ENCODE results near the gene ASF1A. TPM values are rescaled to one million over a fixed set of nuclear protein-coding genes. Genes with fewer than 3 reads are reported as not detected.
A peak's percentile ranks its signal among the peaks of the same experiment; 100 is the strongest.
"Not testable (repeated sequence)": the region's sequence is repeated elsewhere in the genome, so short reads cannot be mapped to it uniquely, and the experiment has no call there.

ASF1A gene
- 36.0 and 42.9 TPM in 2 replicates for total RNA-seq

- H3K27me3 Mint-ChIP-seq (ENCODE audit: insufficient read depth), result no peaks in the 10 kb centered on the region
- H3K9me3 Mint-ChIP-seq, result no peaks in the 10 kb centered on the region
- DNase-seq (ENCODE audit: low spot score), result peak; percentile 95
- peaks cover 17% of the 10 kb centered on the region for H3K36me3 Mint-ChIP-seq (ENCODE audit: low read depth)
- H3K4me1 Mint-ChIP-seq (ENCODE audit: low read depth), result peaks cover 49% of the 10 kb centered on the region
- peak within 1 kb of the TSS; percentile 94 for H3K4me3 Mint-ChIP-seq
- H3K27ac Mint-ChIP-seq, result peak within 1 kb of the TSS; percentile 96
- intact Hi-C loops (cut with micrococcal nuclease), result loop anchor here (1.0 to 10.0 kb wide), 10 partner anchors 40 to 1217 kb away; partner anchors contain the start of genes CEP85L and NUS1
Measured at GRCh38 chr6:118893807-118894424, at the start of gene ASF1A. TSS of gene ASF1A (plus strand) at chr6:118894152. CDS start at chr6:118894414, 262 bp downstream.

DNA sequence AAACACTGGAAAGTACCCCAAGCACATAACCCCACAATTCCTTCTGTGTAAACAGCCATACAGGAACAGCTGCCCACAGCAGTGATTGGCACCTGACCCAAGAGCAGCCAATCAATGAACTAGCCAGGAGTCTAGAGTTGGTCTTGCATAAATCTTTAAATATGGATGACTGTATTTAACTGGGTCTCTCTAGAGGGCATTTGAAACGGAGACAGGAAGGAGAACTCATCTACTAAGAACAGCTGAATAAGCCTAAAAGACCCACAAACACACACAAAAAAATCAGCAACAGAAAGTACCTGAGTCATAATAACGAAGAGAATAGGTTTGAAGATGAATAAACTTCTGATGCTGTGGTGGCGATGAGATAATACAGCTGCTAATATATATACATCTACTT is 49.0 kb upstream of the ASF1A start:
- peaks cover 27% of the 10 kb centered on the region for H3K4me1 Mint-ChIP-seq (ENCODE audit: low read depth)

GRCh38 chr6:118853408-118853807 is 40.5 kb upstream of the ASF1A start:
- peaks cover 17% of the 10 kb centered on the region for H3K36me3 Mint-ChIP-seq (ENCODE audit: low read depth)
- H3K4me3 Mint-ChIP-seq, result no peak overlapping the region
- H3K9me3 Mint-ChIP-seq, result no peaks in the 10 kb centered on the region
- no peaks in the 10 kb centered on the region for H3K27me3 Mint-ChIP-seq (ENCODE audit: insufficient read depth)
- no peak for DNase-seq (ENCODE audit: low spot score)
- no peaks in the 10 kb centered on the region for H3K4me1 Mint-ChIP-seq (ENCODE audit: low read depth)
- no peak overlapping the region for H3K27ac Mint-ChIP-seq
- intact Hi-C loops (cut with micrococcal nuclease), result no loop called here

More for the DNA sequence above, 49.0 kb upstream of the ASF1A start:
- H3K27me3 Mint-ChIP-seq (ENCODE audit: insufficient read depth), result no peaks in the 10 kb centered on the region
- peaks cover 13% of the 10 kb centered on the region for H3K36me3 Mint-ChIP-seq (ENCODE audit: low read depth)
- no peak for DNase-seq (ENCODE audit: low spot score)
- intact Hi-C loops (cut with micrococcal nuclease), result loop anchor here (1.0 to 10.0 kb wide), 6 partner anchors 26 to 620 kb away; no protein-coding TSS in a partner anchor
- H3K9me3 Mint-ChIP-seq, result peaks cover 6% of the 10 kb centered on the region
- H3K4me3 Mint-ChIP-seq, result peak overlapping the region; percentile 50
- H3K27ac Mint-ChIP-seq, result peak overlapping the region; percentile 59

- Mint-ChIP-seq H3K4me1 (ENCODE audit: low read depth) (no peaks in the 10 kb centered on the region), H3K36me3 (ENCODE audit: low read depth) (peaks cover 15% of the 10 kb centered on the region), H3K27me3 (ENCODE audit: insufficient read depth) (no peaks in the 10 kb centered on the region), H3K9me3 (no peaks in the 10 kb centered on the region), H3K27ac (no peak overlapping the region), H3K4me3 (no peak overlapping the region)
- no peak for DNase-seq (ENCODE audit: low spot score)
- intact Hi-C loops (cut with micrococcal nuclease), result no loop called here
Measured at GRCh38 chr6:118856301-118856700, 37.7 kb upstream of the ASF1A start.

DNA sequence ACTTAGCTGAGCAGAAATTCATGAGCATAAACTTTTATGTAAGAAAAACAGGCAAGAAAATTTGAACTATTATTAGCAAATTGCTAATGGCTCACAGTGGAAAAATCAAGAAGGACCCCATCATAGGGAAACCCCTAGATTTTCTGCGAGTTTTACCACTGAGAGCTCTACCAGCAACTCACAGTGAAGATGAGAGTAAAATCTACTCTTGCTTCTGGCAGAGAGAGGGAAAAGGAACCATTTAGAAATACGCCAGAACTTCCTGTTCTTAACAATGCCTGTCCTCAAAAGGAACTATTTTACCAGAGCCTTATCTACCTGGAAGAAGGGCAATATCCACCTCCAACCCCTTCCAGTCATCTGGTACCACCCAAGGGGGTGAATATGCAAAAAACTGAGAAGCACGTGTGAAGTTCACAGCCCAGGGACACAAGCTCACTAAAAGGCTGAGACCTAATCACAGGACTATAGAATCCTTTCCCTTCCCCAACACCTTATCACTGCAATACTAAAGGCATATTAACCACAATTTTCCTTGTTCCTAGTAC is 34.4 kb upstream of the ASF1A start:
- Mint-ChIP-seq H3K36me3 (ENCODE audit: low read depth) (peaks cover 18% of the 10 kb centered on the region), H3K9me3 (peaks cover 4% of the 10 kb centered on the region), H3K27ac (no peak overlapping the region), H3K4me3 (no peak overlapping the region), H3K4me1 (ENCODE audit: low read depth) (peaks cover 16% of the 10 kb centered on the region), H3K27me3 (ENCODE audit: insufficient read depth) (no peaks in the 10 kb centered on the region)
- DNase-seq (ENCODE audit: low spot score), result no peak
- intact Hi-C loops (cut with micrococcal nuclease), result no loop called here

DNA sequence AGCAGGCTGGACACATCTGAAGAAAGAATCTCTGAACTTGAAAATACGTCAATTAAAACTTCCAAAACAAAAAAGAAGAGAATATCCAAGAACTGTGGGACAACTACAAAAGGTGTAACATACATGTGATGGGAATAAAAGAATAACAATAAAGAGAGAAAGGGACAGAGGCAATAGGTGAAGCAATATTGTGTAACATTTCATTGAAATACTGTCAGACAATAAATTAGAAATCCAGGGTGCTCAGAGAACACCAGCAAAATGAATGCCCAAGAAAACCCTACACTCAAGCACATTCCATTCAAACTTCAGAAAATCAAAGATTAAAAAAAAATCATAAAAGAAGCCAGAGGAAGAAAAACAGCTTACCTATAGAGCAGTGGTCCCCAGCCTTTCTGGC is 33.6 kb upstream of the ASF1A start:
- no peaks in the 10 kb centered on the region for H3K27me3 Mint-ChIP-seq (ENCODE audit: insufficient read depth)
- peaks cover 18% of the 10 kb centered on the region for H3K36me3 Mint-ChIP-seq (ENCODE audit: low read depth)
- intact Hi-C loops (cut with micrococcal nuclease), result no loop called here
- H3K4me3 Mint-ChIP-seq, result no peak overlapping the region
- DNase-seq (ENCODE audit: low spot score), result no peak
- no peak overlapping the region for H3K27ac Mint-ChIP-seq
- H3K9me3 Mint-ChIP-seq, result peaks cover 4% of the 10 kb centered on the region
- H3K4me1 Mint-ChIP-seq (ENCODE audit: low read depth), result peaks cover 23% of the 10 kb centered on the region

DNA sequence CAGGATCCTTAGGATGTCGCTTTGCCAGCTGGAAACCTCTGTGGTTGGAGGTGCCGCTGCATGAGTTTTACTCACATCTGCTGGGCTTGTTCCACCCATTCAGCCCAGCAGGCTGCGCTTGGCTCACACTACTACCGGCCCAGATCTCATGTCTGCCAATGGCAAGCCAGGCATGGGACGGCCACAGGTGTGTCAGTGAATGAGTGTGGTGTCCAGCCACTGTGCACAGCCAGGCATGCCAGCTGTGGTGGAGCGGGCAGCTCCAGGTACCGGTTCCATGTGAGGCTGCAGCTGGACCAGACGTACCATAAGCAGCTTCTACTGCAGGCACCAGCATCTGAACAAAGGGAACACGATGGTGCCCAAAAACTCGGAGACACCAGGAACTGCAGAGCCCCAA is 33.1 kb upstream of the ASF1A start:
- Mint-ChIP-seq H3K27ac (no peak overlapping the region), H3K4me1 (ENCODE audit: low read depth) (peaks cover 26% of the 10 kb centered on the region), H3K36me3 (ENCODE audit: low read depth) (peaks cover 16% of the 10 kb centered on the region), H3K27me3 (ENCODE audit: insufficient read depth) (no peaks in the 10 kb centered on the region), H3K4me3 (no peak overlapping the region), H3K9me3 (peaks cover 6% of the 10 kb centered on the region)
- DNase-seq (ENCODE audit: low spot score), result no peak
- intact Hi-C loops (cut with micrococcal nuclease), result no loop called here

- DNase-seq (ENCODE audit: low spot score), result no peak
- Mint-ChIP-seq H3K9me3 (peaks cover 18% of the 10 kb centered on the region), H3K4me3 (no peak overlapping the region), H3K27ac (no peak overlapping the region), H3K36me3 (ENCODE audit: low read depth) (peaks cover 20% of the 10 kb centered on the region), H3K4me1 (ENCODE audit: low read depth) (peaks cover 26% of the 10 kb centered on the region), H3K27me3 (ENCODE audit: insufficient read depth) (no peaks in the 10 kb centered on the region)
- intact Hi-C loops (cut with micrococcal nuclease), result no loop called here
Measured at GRCh38 chr6:118862443-118862842, 31.5 kb upstream of the ASF1A start.

DNA sequence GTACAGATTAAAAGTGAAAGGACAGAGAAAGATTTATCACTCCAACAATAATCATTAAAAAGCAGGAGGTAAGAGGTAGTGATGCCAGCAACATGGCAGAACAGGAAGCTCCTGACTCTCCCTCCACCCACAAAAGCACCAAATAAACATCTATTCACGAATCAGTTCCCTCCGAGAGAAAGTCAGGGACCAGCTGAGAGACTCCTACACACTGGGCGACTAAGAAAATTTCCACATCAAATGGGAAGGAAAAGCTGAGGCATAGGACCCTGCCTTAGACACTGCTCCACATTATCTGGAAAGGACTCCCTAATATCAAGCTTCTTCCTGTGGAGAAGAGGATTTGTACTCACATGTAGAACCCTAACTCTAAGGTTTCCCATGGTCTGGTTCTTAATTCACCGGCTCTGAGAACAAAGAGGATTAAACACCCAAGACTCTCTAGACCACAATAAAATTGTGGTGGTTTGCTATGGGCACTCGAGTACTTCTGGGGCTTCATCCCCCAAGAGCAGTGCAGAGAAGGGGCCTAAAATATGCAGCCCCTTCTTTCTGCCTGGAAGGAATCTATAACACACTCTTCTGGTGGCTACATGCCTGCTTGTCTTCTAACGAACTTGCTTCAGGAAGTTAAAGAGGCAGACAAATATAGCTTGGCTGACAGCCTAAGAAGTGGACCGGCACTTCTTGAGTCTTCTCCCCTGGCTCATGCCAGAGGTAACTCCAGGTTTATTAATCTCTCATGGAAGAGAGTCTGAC is 29.4 kb upstream of the ASF1A start:
- Mint-ChIP-seq H3K9me3 (peaks cover 22% of the 10 kb centered on the region), H3K4me1 (ENCODE audit: low read depth) (peaks cover 34% of the 10 kb centered on the region), H3K27ac (peak overlapping the region; percentile 50), H3K27me3 (ENCODE audit: insufficient read depth) (no peaks in the 10 kb centered on the region), H3K4me3 (peak overlapping the region; percentile 37), H3K36me3 (ENCODE audit: low read depth) (peaks cover 16% of the 10 kb centered on the region)
- DNase-seq (ENCODE audit: low spot score), result no peak
- intact Hi-C loops (cut with micrococcal nuclease), result no loop called here

GRCh38 chr6:118865100-118865391 is 28.9 kb upstream of the ASF1A start:
- H3K27me3 Mint-ChIP-seq (ENCODE audit: insufficient read depth), result no peaks in the 10 kb centered on the region
- no peak for DNase-seq (ENCODE audit: low spot score)
- peaks cover 39% of the 10 kb centered on the region for H3K4me1 Mint-ChIP-seq (ENCODE audit: low read depth)
- H3K36me3 Mint-ChIP-seq (ENCODE audit: low read depth), result peaks cover 17% of the 10 kb centered on the region
- intact Hi-C loops (cut with micrococcal nuclease), result no loop called here
- H3K27ac Mint-ChIP-seq, result no peak overlapping the region
- H3K9me3 Mint-ChIP-seq, result peaks cover 26% of the 10 kb centered on the region
- H3K4me3 Mint-ChIP-seq, result no peak overlapping the region

DNA sequence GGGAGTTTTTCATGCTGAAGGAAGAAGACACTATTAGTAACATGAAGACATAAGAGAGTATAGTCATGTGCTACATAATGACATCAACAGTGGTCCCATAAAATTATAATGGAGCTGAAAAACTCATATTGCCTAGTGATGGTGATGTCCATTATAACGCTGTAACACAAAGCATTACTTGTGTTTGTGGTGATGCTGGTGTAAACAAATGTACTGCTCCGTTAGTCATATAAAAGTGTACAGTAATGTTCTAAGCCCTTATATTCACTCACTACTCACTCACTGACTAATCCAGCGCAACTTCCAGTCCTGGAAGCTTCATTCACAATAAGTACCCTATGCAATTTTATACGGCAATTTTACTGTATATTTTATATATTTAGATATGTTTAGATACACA is 26.8 kb upstream of the ASF1A start:
- Mint-ChIP-seq H3K27ac (no peak overlapping the region), H3K27me3 (ENCODE audit: insufficient read depth) (no peaks in the 10 kb centered on the region), H3K4me3 (no peak overlapping the region), H3K4me1 (ENCODE audit: low read depth) (peaks cover 44% of the 10 kb centered on the region), H3K9me3 (peaks cover 29% of the 10 kb centered on the region), H3K36me3 (ENCODE audit: low read depth) (peaks cover 19% of the 10 kb centered on the region)
- intact Hi-C loops (cut with micrococcal nuclease), result no loop called here
- DNase-seq (ENCODE audit: low spot score), result no peak

DNA sequence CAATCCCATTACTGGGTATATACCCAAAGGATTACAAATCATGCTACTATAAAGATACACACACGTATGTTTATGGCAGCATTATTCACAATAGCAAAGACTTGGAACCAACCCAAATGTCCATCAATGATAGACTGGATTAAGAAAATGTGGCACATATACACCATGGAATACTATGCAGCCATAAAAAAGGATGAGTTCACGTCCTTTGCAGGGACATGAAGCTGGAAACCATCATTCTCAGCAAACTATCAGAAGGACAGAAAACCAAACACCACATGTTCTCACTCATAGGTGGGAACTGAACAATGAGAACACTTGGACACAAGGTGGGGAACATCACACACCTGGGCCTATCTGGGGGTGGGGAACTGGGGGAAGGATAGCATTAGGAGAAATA is 25.1 kb upstream of the ASF1A start:
- Mint-ChIP-seq H3K36me3 (ENCODE audit: low read depth) (peaks cover 12% of the 10 kb centered on the region), H3K9me3 (peaks cover 25% of the 10 kb centered on the region), H3K4me1 (ENCODE audit: low read depth) (peaks cover 35% of the 10 kb centered on the region)
- H3K27me3 Mint-ChIP-seq (ENCODE audit: insufficient read depth); H3K4me3 Mint-ChIP-seq; DNase-seq (ENCODE audit: low spot score); intact Hi-C loops (cut with micrococcal nuclease); H3K27ac Mint-ChIP-seq: not testable (repeated sequence)

- H3K9me3 Mint-ChIP-seq, result peaks cover 25% of the 10 kb centered on the region
- H3K4me1 Mint-ChIP-seq (ENCODE audit: low read depth), result peaks cover 31% of the 10 kb centered on the region
- no peaks in the 10 kb centered on the region for H3K27me3 Mint-ChIP-seq (ENCODE audit: insufficient read depth)
- intact Hi-C loops (cut with micrococcal nuclease), result no loop called here
- peak overlapping the region; percentile 65 for H3K27ac Mint-ChIP-seq
- H3K4me3 Mint-ChIP-seq, result no peak overlapping the region
- no peak for DNase-seq (ENCODE audit: low spot score)
- H3K36me3 Mint-ChIP-seq (ENCODE audit: low read depth), result peaks cover 14% of the 10 kb centered on the region
Measured at GRCh38 chr6:118869350-118869749, 24.6 kb upstream of the ASF1A start.
